ENCODE results near the gene EIF2AK2.

Gene EIF2AK2

GRCh38 chr2:37191747-37192146, 35.0 kb upstream of the EIF2AK2 start:
- no peak overlapping the region for H2AFZ ChIP-seq (ENCODE audit: low read length, unreplicated experiment)
- no peaks in the 10 kb centered on the region for H3K27me3 ChIP-seq (ENCODE audit: insufficient read depth, low read length)
- no peak overlapping the region for H3K27ac ChIP-seq (ENCODE audit: low read depth, low read length)

GRCh38 chr2:37191253-37191652, 34.5 kb upstream of the EIF2AK2 start:
- Histone ChIP-seq H3K4me1 (ENCODE audit: control insufficient read depth, insufficient read depth, low read length, unreplicated experiment) (peaks cover 13% of the 10 kb centered on the region), H3K27ac (ENCODE audit: low read depth, low read length) (no peak overlapping the region), H3K36me3 (ENCODE audit: insufficient read depth, low read length) (no peaks in the 10 kb centered on the region), H3K27me3 (ENCODE audit: insufficient read depth, low read length) (no peaks in the 10 kb centered on the region), H3K79me2 (ENCODE audit: control insufficient read depth, insufficient read depth, low read length, unreplicated experiment) (no peaks in the 10 kb centered on the region), H3K4me3 (ENCODE audit: low read depth, low read length) (no peak overlapping the region), H2AFZ (ENCODE audit: low read length, unreplicated experiment) (no peak overlapping the region)

More at GRCh38 chr2:37191747-37192146, 35.0 kb upstream of the EIF2AK2 start:
- Histone ChIP-seq H3K79me2 (ENCODE audit: control insufficient read depth, insufficient read depth, low read length, unreplicated experiment) (peaks cover 4% of the 10 kb centered on the region), H3K4me3 (ENCODE audit: low read depth, low read length) (no peak overlapping the region), H3K36me3 (ENCODE audit: insufficient read depth, low read length) (no peaks in the 10 kb centered on the region), H3K4me1 (ENCODE audit: control insufficient read depth, insufficient read depth, low read length, unreplicated experiment) (peaks cover 13% of the 10 kb centered on the region)

GRCh38 chr2:37190290-37190689, 33.5 kb upstream of the EIF2AK2 start:
- no peak overlapping the region; the same call in 1 of the 2 replicates for H3K27ac ChIP-seq (ENCODE audit: low read depth, low read length)
- peak overlapping the region; percentile 52 for H2AFZ ChIP-seq (ENCODE audit: low read length, unreplicated experiment)
- H3K4me1 ChIP-seq (ENCODE audit: control insufficient read depth, insufficient read depth, low read length, unreplicated experiment) = peaks cover 13% of the 10 kb centered on the region
- no peaks in the 10 kb centered on the region for H3K79me2 ChIP-seq (ENCODE audit: control insufficient read depth, insufficient read depth, low read length, unreplicated experiment)
- no peaks in the 10 kb centered on the region for H3K27me3 ChIP-seq (ENCODE audit: insufficient read depth, low read length)
- H3K36me3 ChIP-seq (ENCODE audit: insufficient read depth, low read length) = no peaks in the 10 kb centered on the region
- H3K4me3 ChIP-seq (ENCODE audit: low read depth, low read length) = no peak overlapping the region

- no peak overlapping the region; the same call in 1 of the 2 replicates for H3K27ac ChIP-seq (ENCODE audit: low read depth, low read length)
These were observed 32.8 kb upstream of the EIF2AK2 start for GRCh38 chr2:37189452-37190153.

GRCh38 chr2:37188570-37188969, 31.8 kb upstream of the EIF2AK2 start, which contains the start of gene SULT6B1:
Gene SULT6B1 (minus strand): TSS chr2:37188670. CDS start chr2:37188640, 30 bp downstream.
- Histone ChIP-seq H3K79me2 (ENCODE audit: control insufficient read depth, insufficient read depth, low read length, unreplicated experiment) (no peaks in the 10 kb centered on the region), H3K4me1 (ENCODE audit: control insufficient read depth, insufficient read depth, low read length, unreplicated experiment) (peaks cover 13% of the 10 kb centered on the region), H3K27me3 (ENCODE audit: insufficient read depth, low read length) (no peaks in the 10 kb centered on the region), H3K4me3 (ENCODE audit: low read depth, low read length) (no peak within 1 kb of the TSS), H3K27ac (ENCODE audit: low read depth, low read length) (no peak within 1 kb of the TSS), H2AFZ (ENCODE audit: low read length, unreplicated experiment) (no peak within 1 kb of the TSS), H3K36me3 (ENCODE audit: insufficient read depth, low read length) (no peaks in the 10 kb centered on the region)

More at GRCh38 chr2:37189452-37190153, 32.8 kb upstream of the EIF2AK2 start:
- H3K4me1 ChIP-seq (ENCODE audit: control insufficient read depth, insufficient read depth, low read length, unreplicated experiment) = peaks cover 13% of the 10 kb centered on the region
- H2AFZ ChIP-seq (ENCODE audit: low read length, unreplicated experiment) = peak overlapping the region; percentile 52
- no peak overlapping the region for H3K4me3 ChIP-seq (ENCODE audit: low read depth, low read length)
- no peaks in the 10 kb centered on the region for H3K36me3 ChIP-seq (ENCODE audit: insufficient read depth, low read length)
- no peaks in the 10 kb centered on the region for H3K79me2 ChIP-seq (ENCODE audit: control insufficient read depth, insufficient read depth, low read length, unreplicated experiment)
- no peaks in the 10 kb centered on the region for H3K27me3 ChIP-seq (ENCODE audit: insufficient read depth, low read length)

GRCh38 chr2:37181726-37182684, 25.2 kb upstream of the EIF2AK2 start:
- Histone ChIP-seq H3K4me1 (ENCODE audit: control insufficient read depth, insufficient read depth, low read length, unreplicated experiment) (peaks cover 4% of the 10 kb centered on the region), H3K36me3 (ENCODE audit: insufficient read depth, low read length) (no peaks in the 10 kb centered on the region), H3K4me3 (ENCODE audit: low read depth, low read length) (no peak overlapping the region), H3K79me2 (ENCODE audit: control insufficient read depth, insufficient read depth, low read length, unreplicated experiment) (no peaks in the 10 kb centered on the region), H3K27me3 (ENCODE audit: insufficient read depth, low read length) (no peaks in the 10 kb centered on the region), H2AFZ (ENCODE audit: low read length, unreplicated experiment) (no peak overlapping the region), H3K27ac (ENCODE audit: low read depth, low read length) (no peak overlapping the region)

- H3K27ac ChIP-seq (ENCODE audit: low read depth, low read length) = no peak overlapping the region
- no peaks in the 10 kb centered on the region for H3K36me3 ChIP-seq (ENCODE audit: insufficient read depth, low read length)
- H2AFZ ChIP-seq (ENCODE audit: low read length, unreplicated experiment) = no peak overlapping the region
- H3K4me3 ChIP-seq (ENCODE audit: low read depth, low read length) = no peak overlapping the region
- no peaks in the 10 kb centered on the region for H3K79me2 ChIP-seq (ENCODE audit: control insufficient read depth, insufficient read depth, low read length, unreplicated experiment)
- H3K4me1 ChIP-seq (ENCODE audit: control insufficient read depth, insufficient read depth, low read length, unreplicated experiment) = peaks cover 4% of the 10 kb centered on the region
- H3K27me3 ChIP-seq (ENCODE audit: insufficient read depth, low read length) = no peaks in the 10 kb centered on the region
These were observed 23.9 kb upstream of the EIF2AK2 start for GRCh38 chr2:37180640-37181039.

- Histone ChIP-seq H3K79me2 (ENCODE audit: control insufficient read depth, insufficient read depth, low read length, unreplicated experiment) (no peaks in the 10 kb centered on the region), H3K27me3 (ENCODE audit: insufficient read depth, low read length) (no peaks in the 10 kb centered on the region), H2AFZ (ENCODE audit: low read length, unreplicated experiment) (peak overlapping the region; percentile 93), H3K4me1 (ENCODE audit: control insufficient read depth, insufficient read depth, low read length, unreplicated experiment) (peaks cover 4% of the 10 kb centered on the region), H3K36me3 (ENCODE audit: insufficient read depth, low read length) (no peaks in the 10 kb centered on the region), H3K27ac (ENCODE audit: low read depth, low read length) (no peak overlapping the region), H3K4me3 (ENCODE audit: low read depth, low read length) (peak overlapping the region; percentile 46; the same call in 1 of the 2 replicates)
These were observed 23.3 kb upstream of the EIF2AK2 start for GRCh38 chr2:37180006-37180639.

GRCh38 chr2:37173741-37174140, 17.0 kb upstream of the EIF2AK2 start:
- Histone ChIP-seq H3K27me3 (ENCODE audit: insufficient read depth, low read length) (no peaks in the 10 kb centered on the region), H3K4me3 (ENCODE audit: low read depth, low read length) (no peak overlapping the region), H3K27ac (ENCODE audit: low read depth, low read length) (no peak overlapping the region), H2AFZ (ENCODE audit: low read length, unreplicated experiment) (no peak overlapping the region), H3K36me3 (ENCODE audit: insufficient read depth, low read length) (no peaks in the 10 kb centered on the region), H3K79me2 (ENCODE audit: control insufficient read depth, insufficient read depth, low read length, unreplicated experiment) (no peaks in the 10 kb centered on the region), H3K4me1 (ENCODE audit: control insufficient read depth, insufficient read depth, low read length, unreplicated experiment) (no peaks in the 10 kb centered on the region)

GRCh38 chr2:37171624-37171950, 14.8 kb upstream of the EIF2AK2 start:
- H3K27me3 ChIP-seq (ENCODE audit: insufficient read depth, low read length) = no peaks in the 10 kb centered on the region
- no peak overlapping the region for H3K27ac ChIP-seq (ENCODE audit: low read depth, low read length)
- no peaks in the 10 kb centered on the region for H3K79me2 ChIP-seq (ENCODE audit: control insufficient read depth, insufficient read depth, low read length, unreplicated experiment)
- no peak overlapping the region for H2AFZ ChIP-seq (ENCODE audit: low read length, unreplicated experiment)
- no peaks in the 10 kb centered on the region for H3K36me3 ChIP-seq (ENCODE audit: insufficient read depth, low read length)
- no peak overlapping the region for H3K4me3 ChIP-seq (ENCODE audit: low read depth, low read length)
- peaks cover 10% of the 10 kb centered on the region for H3K4me1 ChIP-seq (ENCODE audit: control insufficient read depth, insufficient read depth, low read length, unreplicated experiment)
